ENCODE data around the gene ABL1.

The ABL1 gene

GRCh38 chr9:130912932-130913598, 78.0 kb downstream of the ABL1 start:
- H3K4me3 ChIP-seq (replicated peaks; ENCODE audit: low read depth, low read length): no peak overlapping the region

GRCh38 chr9:130913599-130914416, 78.8 kb downstream of the ABL1 start:
- TF ChIP-seq CTCF (IDR thresholded peaks at IDR 0.05; ENCODE audit: low read depth, low read length, missing control alignments): no peak
- H3K4me3 ChIP-seq (replicated peaks; ENCODE audit: low read depth, low read length): no peak overlapping the region
- no peak for DNase-seq (ENCODE audit: extremely low read depth, low read depth)

More at GRCh38 chr9:130912932-130913598, 78.0 kb downstream of the ABL1 start:
- TF ChIP-seq CTCF (IDR thresholded peaks at IDR 0.05; ENCODE audit: low read depth, low read length, missing control alignments): no peak
- DNase-seq (ENCODE audit: extremely low read depth, low read depth): no peak

GRCh38 chr9:130914417-130915095, 79.5 kb downstream of the ABL1 start:
- DNase-seq (ENCODE audit: extremely low read depth, low read depth): no peak
- H3K4me3 ChIP-seq (replicated peaks; ENCODE audit: low read depth, low read length): no peak overlapping the region
- no peak for TF ChIP-seq CTCF (IDR thresholded peaks at IDR 0.05; ENCODE audit: low read depth, low read length, missing control alignments)

- H3K4me3 ChIP-seq (replicated peaks; ENCODE audit: low read depth, low read length): no peak overlapping the region
- TF ChIP-seq CTCF (IDR thresholded peaks at IDR 0.05; ENCODE audit: low read depth, low read length, missing control alignments): no peak
- DNase-seq (ENCODE audit: extremely low read depth, low read depth): no peak
Observed at GRCh38 chr9:130915096-130915447, 80.0 kb downstream of the ABL1 start.

- no peak overlapping the region for H3K4me3 ChIP-seq (replicated peaks; ENCODE audit: low read depth, low read length)
- DNase-seq (ENCODE audit: extremely low read depth, low read depth): no peak
- no peak for TF ChIP-seq CTCF (IDR thresholded peaks at IDR 0.05; ENCODE audit: low read depth, low read length, missing control alignments)
Observed at GRCh38 chr9:130917168-130917960, 82.3 kb downstream of the ABL1 start.

- no peak for DNase-seq (ENCODE audit: extremely low read depth, low read depth)
- no peak overlapping the region for H3K4me3 ChIP-seq (replicated peaks; ENCODE audit: low read depth, low read length)
- TF ChIP-seq CTCF (IDR thresholded peaks at IDR 0.05; ENCODE audit: low read depth, low read length, missing control alignments): no peak
Observed at GRCh38 chr9:130918101-130918825, 83.2 kb downstream of the ABL1 start.
